Keratinocyte (primary cell): ENCODE measurements around the gene ATP6V0B. TPM values are rescaled to one million over a fixed set of nuclear protein-coding genes. Genes with fewer than 3 reads are reported as not detected.

Source experiments
- DNase-seq: peaks from one replicate; pipeline ENCODE4 v3.0.0-alpha.2; 2011; ENCODE audit warnings: low read depth, missing footprints, low spot score
- FAIRE-seq: peaks from 2 replicates; lab custom pipeline; 2011; peaks lifted over from hg19 to GRCh38; lab: Jason Lieb, UNC
- H2AFZ ChIP-seq: 2 replicates; pipeline ENCODE4 v1.6.0; 2012; ENCODE audit warnings: low read length, control low read depth, inconsistent platforms; ENCODE audit not compliant: control insufficient read depth
- H3K27ac ChIP-seq: 2 replicates; pipeline ENCODE4 v1.5.1; 2011; ENCODE audit warnings: low read length; ENCODE audit not compliant: control insufficient read depth, insufficient read depth
- H3K27me3 ChIP-seq: 3 replicates; pipeline ENCODE4 v1.6.0; 2011; ENCODE audit warnings: low read length; ENCODE audit not compliant: control insufficient read depth, insufficient read depth; ENCODE audit errors: extremely low read depth
- H3K36me3 ChIP-seq, 2 experiments: 2 replicates in 1 of 2; 3 replicates in 1 of 2; pipeline ENCODE4 v1.5.1; 2011; ENCODE audit warnings: low read length in 2 of 2, mild to moderate bottlenecking in 1 of 2; ENCODE audit not compliant: control insufficient read depth in 2 of 2, insufficient read depth in 2 of 2; ENCODE audit errors: extremely low read depth in 1 of 2
- H3K4me1 ChIP-seq: 3 replicates; pipeline ENCODE4 v1.5.1; 2011; ENCODE audit warnings: low read length; ENCODE audit not compliant: control insufficient read depth, insufficient read depth; ENCODE audit errors: extremely low read depth
- H3K4me2 ChIP-seq: 3 replicates; pipeline ENCODE4 v1.6.0; 2011; ENCODE audit warnings: low read depth, low read length; ENCODE audit not compliant: control insufficient read depth, insufficient read depth; ENCODE audit errors: extremely low read depth
- H3K4me3 ChIP-seq, 3 experiments: fragments of 200-600 bp in 1 of 3; sonication (generic) in 1 of 3; 2 replicates in 2 of 3; 3 replicates in 1 of 3; pipeline ENCODE4 v1.5.1; 2011 to 2016; ENCODE audit warnings: low read length in 3 of 3, mild to moderate bottlenecking in 3 of 3, control low read depth in 2 of 3, inconsistent platforms in 1 of 3, low read depth in 1 of 3, mixed read lengths in 1 of 3, mixed run types in 1 of 3, moderate library complexity in 1 of 3; ENCODE audit not compliant: control insufficient read depth in 2 of 3, insufficient read depth in 2 of 3; ENCODE audit errors: extremely low read depth in 1 of 3
- H3K79me2 ChIP-seq: 2 replicates; pipeline ENCODE4 v1.6.0; 2012; ENCODE audit warnings: low read length; ENCODE audit not compliant: control insufficient read depth, insufficient read depth
- H3K9ac ChIP-seq: 3 replicates; pipeline ENCODE4 v1.6.0; 2011; ENCODE audit warnings: low read length; ENCODE audit not compliant: control insufficient read depth, insufficient read depth; ENCODE audit errors: extremely low read depth
- H3K9me1 ChIP-seq: 3 replicates; pipeline ENCODE4 v1.6.0; 2011; ENCODE audit warnings: low read length; ENCODE audit not compliant: control insufficient read depth, insufficient read depth; ENCODE audit errors: extremely low read depth
- H3K9me3 ChIP-seq: 2 replicates; pipeline ENCODE4 v1.5.1; 2012; ENCODE audit warnings: low read depth, low read length; ENCODE audit not compliant: control insufficient read depth
- H4K20me1 ChIP-seq: 3 replicates; pipeline ENCODE4 v1.6.0; 2011; ENCODE audit warnings: low read length; ENCODE audit not compliant: control insufficient read depth, insufficient read depth; ENCODE audit errors: extremely low read depth
- EZH2 ChIP-seq: IDR thresholded peaks from one replicate; pipeline ENCODE4 v1.6.1; 2012; ENCODE audit warnings: inconsistent platforms, mild to moderate bottlenecking, low read length, moderate library complexity
- dilution Hi-C: fragments of 300-500 bp; cut with MboI; formaldehyde crosslinking; loops from one replicate; pipeline ENCODE4 v1.7.0; 2020; ENCODE audit warnings: low sequenced_read_pairs; ENCODE audit not compliant: extremely low pct_ligation_motif_present
- polyA plus RNA-seq, 5 experiments: library from polyadenylated mRNA; depleted of rRNA in 3 of 5; stranded (reverse) in 3 of 5; stranded (forward) in 1 of 5; unstranded in 1 of 5; fragments of >200 nt; gene quantifications; 1 replicate in 1 of 5; 2 replicates in 3 of 5; 3 replicates in 1 of 5; pipeline versions ENCODE4 v1.2.1 to v1.2.3, GENCODE V29; 2011 to 2012; ENCODE audit warnings: missing spikeins in 2 of 5, low read depth in 1 of 5, low replicate concordance in 1 of 5
- TF ChIP-seq, protein P1 (sequence below), 3 experiments: IDR thresholded peaks in 1 of 3; conservative IDR thresholded peaks in 1 of 3; optimal IDR thresholded peaks in 1 of 3; 2 replicates in 2 of 3; 3 replicates in 1 of 3; pipeline versions ENCODE3 to v1.5.1; 2011; ENCODE audit warnings: low read length in 3 of 3, mild to moderate bottlenecking in 3 of 3, moderate library complexity in 2 of 3, control low read depth in 1 of 3, inconsistent platforms in 1 of 3; ENCODE audit not compliant: insufficient read depth in 2 of 3; ENCODE audit errors: extremely low read depth in 1 of 3

The ATP6V0B gene
- polyA plus RNA-seq, 1 donor (not counting 4 experiments of a cell fraction or from before 2014, with no cell fraction given): 195 TPM

DNA sequence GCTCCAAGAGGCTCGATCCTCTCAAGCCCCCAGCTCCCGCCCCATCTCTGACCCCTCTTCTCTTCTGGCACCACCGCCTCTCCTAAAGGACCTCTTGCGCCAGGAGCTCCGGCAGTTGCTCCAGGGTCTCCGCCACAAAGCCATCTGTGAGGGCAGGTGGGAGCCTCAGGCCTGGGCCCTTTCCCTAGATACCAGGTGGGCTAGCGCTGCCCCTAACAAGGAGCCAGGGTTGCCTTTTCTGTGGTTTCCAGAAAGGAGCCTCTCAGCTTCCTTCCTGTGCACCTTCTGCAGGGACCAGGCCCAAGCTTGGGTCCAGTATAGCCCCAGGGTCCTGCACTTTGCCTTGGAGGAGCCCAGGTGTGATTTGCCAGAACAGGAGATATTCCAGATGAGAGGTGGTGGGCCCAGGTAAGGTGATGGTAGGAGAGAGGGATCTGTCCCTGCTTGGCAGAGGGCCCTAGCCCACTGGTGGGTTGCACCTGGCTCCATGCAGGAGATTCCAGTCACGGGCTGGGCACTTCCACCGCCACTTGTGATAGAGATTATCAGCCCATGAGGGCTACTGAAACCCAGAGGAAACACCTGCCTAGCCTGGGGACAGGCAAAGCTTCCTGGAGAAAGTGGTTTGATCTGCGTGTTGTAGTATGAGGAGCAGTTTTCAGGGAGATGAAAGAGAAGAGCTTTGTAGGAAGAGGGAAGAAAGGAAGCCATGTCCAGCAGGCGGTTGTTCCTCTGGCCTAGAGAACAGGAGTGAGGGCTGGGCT, 17.7 kb downstream of the ATP6V0B start:
- no peaks in the 10 kb centered on the region for H3K9me3 ChIP-seq
- no peak for DNase-seq
- FAIRE-seq: no peak
- H3K9me1 ChIP-seq: no peaks in the 10 kb centered on the region
- no peaks in the 10 kb centered on the region for H3K79me2 ChIP-seq
- no peaks in the 10 kb centered on the region for H4K20me1 ChIP-seq
- peak overlapping the region; percentile 85 for H3K4me2 ChIP-seq
- peaks cover 23% of the 10 kb centered on the region for H3K4me1 ChIP-seq
- H3K27ac ChIP-seq: peak overlapping the region; percentile 90
- no peaks in the 10 kb centered on the region for H3K27me3 ChIP-seq
- dilution Hi-C loops: no loop called here
- no peak overlapping the region for H2AFZ ChIP-seq
- H3K9ac ChIP-seq: peak overlapping the region; percentile 83
- peak overlapping the region; percentile 58 to 68 (median 61) for H3K4me3 ChIP-seq
- H3K36me3 ChIP-seq: peaks cover 4 to 5% of the 10 kb centered on the region in 2 experiments
- TF ChIP-seq, protein P1, sequence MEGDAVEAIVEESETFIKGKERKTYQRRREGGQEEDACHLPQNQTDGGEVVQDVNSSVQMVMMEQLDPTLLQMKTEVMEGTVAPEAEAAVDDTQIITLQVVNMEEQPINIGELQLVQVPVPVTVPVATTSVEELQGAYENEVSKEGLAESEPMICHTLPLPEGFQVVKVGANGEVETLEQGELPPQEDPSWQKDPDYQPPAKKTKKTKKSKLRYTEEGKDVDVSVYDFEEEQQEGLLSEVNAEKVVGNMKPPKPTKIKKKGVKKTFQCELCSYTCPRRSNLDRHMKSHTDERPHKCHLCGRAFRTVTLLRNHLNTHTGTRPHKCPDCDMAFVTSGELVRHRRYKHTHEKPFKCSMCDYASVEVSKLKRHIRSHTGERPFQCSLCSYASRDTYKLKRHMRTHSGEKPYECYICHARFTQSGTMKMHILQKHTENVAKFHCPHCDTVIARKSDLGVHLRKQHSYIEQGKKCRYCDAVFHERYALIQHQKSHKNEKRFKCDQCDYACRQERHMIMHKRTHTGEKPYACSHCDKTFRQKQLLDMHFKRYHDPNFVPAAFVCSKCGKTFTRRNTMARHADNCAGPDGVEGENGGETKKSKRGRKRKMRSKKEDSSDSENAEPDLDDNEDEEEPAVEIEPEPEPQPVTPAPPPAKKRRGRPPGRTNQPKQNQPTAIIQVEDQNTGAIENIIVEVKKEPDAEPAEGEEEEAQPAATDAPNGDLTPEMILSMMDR (optimal IDR thresholded peaks at IDR 0.05 in 1 of 3, IDR thresholded peaks at IDR 0.05 in 1 of 3, conservative IDR thresholded peaks at IDR 0.05 in 1 of 3; ENCODE audit: extremely low read depth in 1 of 3, insufficient read depth in 2 of 3, low read length in 3 of 3): no peak
- TF ChIP-seq EZH2: no peak

- DNase-seq (no peak), FAIRE-seq (no peak)
- Histone ChIP-seq H3K36me3 (peaks cover 0 to 2% of the 10 kb centered on the region in 2 experiments), H3K9ac (no peak overlapping the region), H4K20me1 (no peaks in the 10 kb centered on the region), H3K27ac (no peak overlapping the region), H3K4me3 (no peak overlapping the region), H3K4me1 (peaks cover 23% of the 10 kb centered on the region), H3K9me3 (no peaks in the 10 kb centered on the region), H3K79me2 (no peaks in the 10 kb centered on the region), H3K9me1 (no peaks in the 10 kb centered on the region), H2AFZ (no peak overlapping the region), H3K4me2 (no peak overlapping the region), H3K27me3 (no peaks in the 10 kb centered on the region)
- no peak for TF ChIP-seq EZH2
- TF ChIP-seq, protein P1 (optimal IDR thresholded peaks at IDR 0.05 in 1 of 3, IDR thresholded peaks at IDR 0.05 in 1 of 3, conservative IDR thresholded peaks at IDR 0.05 in 1 of 3; ENCODE audit: extremely low read depth in 1 of 3, insufficient read depth in 2 of 3, low read length in 3 of 3): no peak
- dilution Hi-C loops: no loop called here
These were observed 18.6 kb downstream of the ATP6V0B start for GRCh38 chr1:43993206-43993914.
